Esophagus muscularis mucosa (tissue), 4 donors: ENCODE measurements around the gene MINDY1. TPM values are rescaled to one million over a fixed set of nuclear protein-coding genes. Genes with fewer than 3 reads are reported as not detected.
A peak's percentile ranks its signal among the peaks of the same experiment; 100 is the strongest.

Experiments used
- DNase-seq: peaks from one replicate; pipeline ENCODE4 v3.0.0-alpha.2; 2017; ENCODE audit errors: extremely low spot score
- H3K27ac ChIP-seq, 4 donors: fragments of 200-600 bp; sonication (generic); replicated peaks in 1 of 4; 1 replicate in 3 of 4; 2 replicates in 1 of 4; pipeline ENCODE4 v1.5.1; 2016 to 2019; ENCODE audit warnings: mild to moderate bottlenecking in 1 of 4
- H3K27me3 ChIP-seq, 4 donors: fragments of 200-600 bp; sonication (generic); one replicate each; pipeline versions ENCODE4 v1.5.1 to v1.6.0; 2016 to 2019
- H3K36me3 ChIP-seq, 4 donors: fragments of 200-600 bp; sonication (generic); one replicate each; pipeline ENCODE4 v1.5.1; 2016 to 2019
- H3K4me1 ChIP-seq, 4 donors: fragments of 200-600 bp; sonication (generic); one replicate each; pipeline ENCODE4 v1.5.1; 2016 to 2019
- H3K4me3 ChIP-seq, 4 donors: fragments of 200-600 bp; sonication (generic); 1 replicate in 2 of 4; 2 replicates in 2 of 4; pipeline ENCODE4 v1.5.1; 2016 to 2019; ENCODE audit warnings: mild to moderate bottlenecking in 4 of 4, moderate library complexity in 1 of 4
- H3K9me3 ChIP-seq, 4 donors: fragments of 200-600 bp; sonication (generic); 1 replicate in 3 of 4; 2 replicates in 1 of 4; pipeline ENCODE4 v1.5.1; 2016 to 2019
- CTCF ChIP-seq, 3 experiments: fragments of 200-600 bp in 2 of 3; fragments of 450-650 bp in 1 of 3; sonication (generic) in 2 of 3; IDR thresholded peaks; one replicate each; pipeline ENCODE4 v1.5.1; 2017 to 2019; ENCODE audit warnings: antibody characterized with exemption in 3 of 3, mild to moderate bottlenecking in 2 of 3, moderate library complexity in 1 of 3
- EP300 ChIP-seq: sonication (generic); formaldehyde crosslinking; IDR thresholded peaks from one replicate; pipeline ENCODE4 v1.6.1; 2017; ENCODE audit warnings: antibody characterized with exemption
- POLR2A ChIP-seq: fragments of 450-650 bp; IDR thresholded peaks from one replicate; pipeline ENCODE4 v1.6.1; 2017; ENCODE audit warnings: antibody characterized with exemption, moderate library complexity, mild to moderate bottlenecking, low read depth
- POLR2AphosphoS5 ChIP-seq, 2 donors: sonication (generic); formaldehyde crosslinking; IDR thresholded peaks; one replicate each; pipeline ENCODE4 v1.6.1; 2017; ENCODE audit warnings: antibody characterized with exemption in 2 of 2
- WGBS: methylation state at CpG from one replicate; pipeline ENCODE4 v1.1.5; 2018; 5-methylcytosine and 5-hydroxymethylcytosine counted together
- intact Hi-C: fragments of 100-400 bp; cut with DNase I; formaldehyde crosslinking; loops from one replicate; pipeline ENCODE4 v1.15.1; 2023
- total RNA-seq, 4 donors: library from RNA; depleted of rRNA; stranded (reverse); fragments of >200 nt; gene quantifications; one replicate each; pipeline versions ENCODE4 v1.1.0 to v1.2.1, GENCODE V29; 2016

Gene MINDY1
- total RNA-seq, 4 donors from 2014 or later, result 21.6 to 31.7 (median 27.0) TPM

GRCh38 chr1:150981177-150981804 lies 25.4 kb downstream of the MINDY1 start:
- Histone ChIP-seq H3K27me3 (no peaks in the 10 kb centered on the region), H3K4me1 (peaks cover 23 to 48% (median 42%) of the 10 kb centered on the region in 4 donors), H3K4me3 (no peak overlapping the region), H3K27ac (no peak overlapping the region), H3K9me3 (no peaks in the 10 kb centered on the region), H3K36me3 (no peaks in the 10 kb centered on the region)
- intact Hi-C loops, result no loop called here
- TF ChIP-seq POLR2A (no peak), CTCF (IDR thresholded peaks at IDR 0.05) (no peak), POLR2AphosphoS5 (IDR thresholded peaks at IDR 0.05) (no peak), EP300 (no peak)
- no peak for DNase-seq
- WGBS, result 79% methylated on average over 4 of the region's 6 CpGs

GRCh38 chr1:150979092-150980056 lies 27.3 kb downstream of the MINDY1 start:
- peaks cover 28 to 57% (median 51%) of the 10 kb centered on the region in 4 donors for H3K4me1 ChIP-seq
- H3K27me3 ChIP-seq, result no peaks in the 10 kb centered on the region
- peak overlapping the region; percentile 56 to 65 (median 62) for H3K27ac ChIP-seq
- DNase-seq, result peak; percentile 96
- intact Hi-C loops, result no loop called here
- WGBS, result 20% methylated on average over 21 of the region's 23 CpGs
- H3K9me3 ChIP-seq, result no peaks in the 10 kb centered on the region
- TF ChIP-seq POLR2AphosphoS5 (IDR thresholded peaks at IDR 0.05) (peak; percentile 55 to 79), CTCF (IDR thresholded peaks at IDR 0.05) (peak; percentile 96 to 98 (median 96)), POLR2A (no peak)
- H3K36me3 ChIP-seq, result no peaks in the 10 kb centered on the region
- peak overlapping the region; percentile 24 to 44 (median 27) for H3K4me3 ChIP-seq

- H3K36me3 ChIP-seq, result no peaks in the 10 kb centered on the region
- no peaks in the 10 kb centered on the region for H3K9me3 ChIP-seq
- H3K4me3 ChIP-seq, result no peak overlapping the region
- DNase-seq, result no peak
- H3K4me1 ChIP-seq, result peaks cover 42 to 73% (median 66%) of the 10 kb centered on the region in 4 donors
- intact Hi-C loops, result no loop called here
- WGBS, result 76% methylated on average over 11 of the region's 11 CpGs
- TF ChIP-seq POLR2AphosphoS5 (IDR thresholded peaks at IDR 0.05) (peak; percentile 65 to 74), POLR2A (no peak)
- H3K27ac ChIP-seq, result peak overlapping the region; percentile 43 to 62 (median 58)
- H3K27me3 ChIP-seq, result no peaks in the 10 kb centered on the region
Observed at GRCh38 chr1:150976879-150977694, 29.6 kb downstream of the MINDY1 start.

- Histone ChIP-seq H3K27ac (peak overlapping the region; percentile 43 to 62 (median 58)), H3K9me3 (no peaks in the 10 kb centered on the region), H3K4me1 (peaks cover 49 to 73% (median 67%) of the 10 kb centered on the region in 4 donors), H3K36me3 (no peaks in the 10 kb centered on the region), H3K4me3 (no peak overlapping the region), H3K27me3 (no peaks in the 10 kb centered on the region)
- WGBS, result 94% methylated on average over 9 of the region's 9 CpGs
- intact Hi-C loops, result no loop called here
- no peak for DNase-seq
- TF ChIP-seq EP300, result no peak
- TF ChIP-seq POLR2AphosphoS5 (IDR thresholded peaks at IDR 0.05), result no peak
- TF ChIP-seq POLR2A, result no peak
- TF ChIP-seq CTCF (IDR thresholded peaks at IDR 0.05), result no peak
Observed at GRCh38 chr1:150976401-150976821, 30.3 kb downstream of the MINDY1 start.
